CD8-positive, alpha-beta memory T cell (primary cell): ENCODE measurements around the gene PLCD1. TPM values are rescaled to one million over a fixed set of nuclear protein-coding genes. Genes with fewer than 3 reads are reported as not detected.
A peak's percentile ranks its signal among the peaks of the same experiment; 100 is the strongest.

ENCODE experiments used
- CTCF ChIA-PET: fragments of 350-600 bp; sonication (Branson Sonifier 250); formaldehyde crosslinking; loops from one replicate; lab custom pipeline; 2021; ENCODE audit warnings: antibody characterized with exemption; lab: Charles Lee
- POLR2A ChIA-PET: fragments of 350-600 bp; sonication (Branson Sonifier 250); formaldehyde crosslinking; loops from one replicate; lab custom pipeline; 2021; ENCODE audit warnings: antibody characterized with exemption; lab: Charles Lee
- DNase-seq, 5 donors: peaks; one replicate each; pipeline versions ENCODE4 v3.0.0 to v3.0.0-alpha.2; 2020 to 2022; ENCODE audit warnings: mixed read lengths in 1 of 5
- H3K27ac ChIP-seq: one replicate; pipeline ENCODE4 v1.7.0; 2013; ENCODE audit warnings: low read depth, mild to moderate bottlenecking, low read length, moderate library complexity
- H3K27me3 ChIP-seq: 2 replicates; pipeline ENCODE4 v1.7.0; 2013; ENCODE audit warnings: low read length, mild to moderate bottlenecking; ENCODE audit not compliant: insufficient read depth, poor library complexity, severe bottlenecking
- H3K36me3 ChIP-seq: 2 replicates; pipeline ENCODE4 v1.7.0; 2013; ENCODE audit warnings: mild to moderate bottlenecking, low read length, moderate library complexity; ENCODE audit not compliant: insufficient read depth
- H3K4me1 ChIP-seq: 2 replicates; pipeline ENCODE4 v1.7.0; 2013; ENCODE audit warnings: mild to moderate bottlenecking, low read length, moderate library complexity; ENCODE audit not compliant: insufficient read depth
- H3K4me3 ChIP-seq: 2 replicates; pipeline ENCODE4 v1.7.0; 2013; ENCODE audit warnings: mild to moderate bottlenecking, low read length
- H3K9me3 ChIP-seq: 2 replicates; pipeline ENCODE4 v1.7.0; 2013; ENCODE audit warnings: mild to moderate bottlenecking, low read length
- H3K27ac Mint-ChIP-seq, 8 donors: one replicate each; pipeline ENCODE4 v1.8.0; 2020 to 2021; ENCODE audit warnings: mixed read lengths in 8 of 8, mild to moderate bottlenecking in 6 of 8, inconsistent platforms in 3 of 8, moderate library complexity in 3 of 8
- H3K27me3 Mint-ChIP-seq, 2 donors: one replicate each; pipeline ENCODE4 v1.8.0; 2020 to 2021; ENCODE audit warnings: mixed read lengths in 2 of 2, mild to moderate bottlenecking in 1 of 2, moderate library complexity in 1 of 2
- H3K36me3 Mint-ChIP-seq, 3 donors: one replicate each; pipeline ENCODE4 v1.8.0; 2020 to 2021; ENCODE audit warnings: mixed read lengths in 3 of 3, inconsistent platforms in 1 of 3, mild to moderate bottlenecking in 1 of 3
- H3K4me1 Mint-ChIP-seq, 3 donors: one replicate each; pipeline ENCODE4 v1.8.0; 2020 to 2021; ENCODE audit warnings: mixed read lengths in 3 of 3, inconsistent platforms in 1 of 3, mild to moderate bottlenecking in 1 of 3
- H3K4me3 Mint-ChIP-seq, 7 donors: one replicate each; pipeline ENCODE4 v1.8.0; 2020 to 2021; ENCODE audit warnings: mixed read lengths in 7 of 7, mild to moderate bottlenecking in 6 of 7, moderate library complexity in 4 of 7, inconsistent platforms in 2 of 7
- H3K9me3 Mint-ChIP-seq, 5 donors: one replicate each; pipeline ENCODE4 v1.8.0; 2020 to 2022; ENCODE audit warnings: mixed read lengths in 5 of 5, mild to moderate bottlenecking in 3 of 5, moderate library complexity in 2 of 5, inconsistent platforms in 1 of 5
- polyA plus RNA-seq: library from polyadenylated mRNA; unstranded; fragments of 300-500 nt; fragmentation: Illumina TruSeq; gene quantifications from one replicate; pipeline ENCODE4 v1.2.3, GENCODE V29; 2021
- total RNA-seq, 2 experiments: library from RNA; stranded (reverse); gene quantifications; one replicate each; pipeline ENCODE4 v1.2.3, GENCODE V29; 2021

Gene PLCD1
- total and polyA plus RNA-seq, 3 experiments from 2014 or later: 12.8 to 36.4 (median 18.5) TPM

GRCh38 chr3:37996785-37997301, 32.6 kb downstream of the PLCD1 start:
- Histone ChIP-seq H3K27me3 (no peaks in the 10 kb centered on the region), H3K4me3 (no peak overlapping the region), H3K4me1 (peaks cover 54% of the 10 kb centered on the region), H3K36me3 (peaks cover 7% of the 10 kb centered on the region), H3K27ac (no peak overlapping the region), H3K9me3 (no peaks in the 10 kb centered on the region)
- H3K27ac Mint-ChIP-seq: peak overlapping the region; percentile 61 to 98 (median 94)
- peaks cover 54 to 70% (median 64%) of the 10 kb centered on the region in 3 donors for H3K4me1 Mint-ChIP-seq
- H3K36me3 Mint-ChIP-seq: peaks cover 8 to 48% (median 11%) of the 10 kb centered on the region in 3 donors
- POLR2A ChIA-PET: interaction anchor here (1.0 kb wide), 3 partner anchors 22 to 168 kb away, joined by 4 to 6 read pairs (median 5); partner anchors contain the start of genes DLEC1 and OXSR1
- H3K27me3 Mint-ChIP-seq: peaks cover 0 to 1% of the 10 kb centered on the region in 2 donors
- peak; percentile 66 to 86 (median 75) for DNase-seq
- H3K4me3 Mint-ChIP-seq: peak overlapping the region; percentile 30 to 79 (median 50)
- CTCF ChIA-PET: interaction anchor here (1.0 to 1.7 kb wide), 10 partner anchors 10 to 168 kb away, joined by 3 to 13 read pairs (median 6); partner anchors contain the start of genes ACAA1, DLEC1, OXSR1 and PLCD1
- H3K9me3 Mint-ChIP-seq: no peaks in the 10 kb centered on the region

GRCh38 chr3:37995652-37996641, 33.5 kb downstream of the PLCD1 start:
- no peaks in the 10 kb centered on the region for H3K9me3 Mint-ChIP-seq
- H3K36me3 ChIP-seq: peaks cover 7% of the 10 kb centered on the region
- no peaks in the 10 kb centered on the region for H3K9me3 ChIP-seq
- DNase-seq: peak in 1 of 5 donors; percentile 40
- H3K4me1 ChIP-seq: peaks cover 54% of the 10 kb centered on the region
- no peak overlapping the region for H3K4me3 ChIP-seq
- CTCF ChIA-PET: interaction anchor here (1.0 to 1.7 kb wide), 10 partner anchors 10 to 169 kb away, joined by 3 to 13 read pairs (median 6); partner anchors contain the start of genes ACAA1, DLEC1, OXSR1 and PLCD1
- H3K27ac ChIP-seq: no peak overlapping the region
- H3K36me3 Mint-ChIP-seq: peaks cover 8 to 40% (median 11%) of the 10 kb centered on the region in 3 donors
- peak overlapping the region; percentile 69 to 98 (median 95) for H3K27ac Mint-ChIP-seq
- H3K27me3 ChIP-seq: no peaks in the 10 kb centered on the region
- peaks cover 0 to 1% of the 10 kb centered on the region in 2 donors for H3K27me3 Mint-ChIP-seq
- POLR2A ChIA-PET: interaction anchor here (1.0 kb wide), 3 partner anchors 21 to 169 kb away, joined by 4 to 6 read pairs (median 5); partner anchors contain the start of genes DLEC1 and OXSR1
- H3K4me1 Mint-ChIP-seq: peaks cover 54 to 70% (median 64%) of the 10 kb centered on the region in 3 donors
- peak overlapping the region; percentile 73 to 98 (median 96) for H3K4me3 Mint-ChIP-seq

GRCh38 chr3:37994639-37994972, 34.8 kb downstream of the PLCD1 start:
- Histone ChIP-seq H3K4me1 (peaks cover 54% of the 10 kb centered on the region), H3K27me3 (no peaks in the 10 kb centered on the region), H3K4me3 (peak overlapping the region; percentile 75), H3K9me3 (no peaks in the 10 kb centered on the region), H3K36me3 (peaks cover 4% of the 10 kb centered on the region), H3K27ac (peak overlapping the region; percentile 80)
- Mint-ChIP-seq H3K36me3 (peaks cover 6 to 29% (median 10%) of the 10 kb centered on the region in 3 donors), H3K27ac (peak overlapping the region; percentile 79 to 99 (median 96)), H3K27me3 (peaks cover 0 to 1% of the 10 kb centered on the region in 2 donors), H3K4me1 (peaks cover 52 to 68% (median 62%) of the 10 kb centered on the region in 3 donors), H3K9me3 (no peaks in the 10 kb centered on the region), H3K4me3 (peak overlapping the region; percentile 91 to 99 (median 96))
- ChIA-PET POLR2A (interaction anchor here (0.9 kb wide), 1 partner anchor 171 kb away, joined by 5 read pairs; the partner anchor contains the start of gene OXSR1), CTCF (interaction anchor here (1.1 kb wide), 1 partner anchor 20 kb away, joined by 4 read pairs; no protein-coding TSS in a partner anchor)
- DNase-seq: no peak

GRCh38 chr3:37993820-37994638, 35.4 kb downstream of the PLCD1 start:
- Histone ChIP-seq H3K36me3 (no peaks in the 10 kb centered on the region), H3K4me3 (peak overlapping the region; percentile 75), H3K9me3 (no peaks in the 10 kb centered on the region), H3K27me3 (no peaks in the 10 kb centered on the region), H3K27ac (peak overlapping the region; percentile 80), H3K4me1 (peaks cover 50% of the 10 kb centered on the region)
- H3K36me3 Mint-ChIP-seq: peaks cover 4 to 26% (median 9%) of the 10 kb centered on the region in 3 donors
- H3K27ac Mint-ChIP-seq: peak overlapping the region; percentile 79 to 99 (median 96)
- CTCF ChIA-PET: interaction anchor here (1.1 kb wide), 1 partner anchor 19 kb away, joined by 4 read pairs; no protein-coding TSS in a partner anchor
- POLR2A ChIA-PET: interaction anchor here (0.9 kb wide), 1 partner anchor 171 kb away, joined by 5 read pairs; the partner anchor contains the start of gene OXSR1
- peaks cover 0 to 1% of the 10 kb centered on the region in 2 donors for H3K27me3 Mint-ChIP-seq
- H3K9me3 Mint-ChIP-seq: no peaks in the 10 kb centered on the region
- DNase-seq: peak; percentile 45 to 72 (median 59)
- H3K4me1 Mint-ChIP-seq: peaks cover 48 to 63% (median 56%) of the 10 kb centered on the region in 3 donors
- H3K4me3 Mint-ChIP-seq: peak overlapping the region; percentile 91 to 99 (median 96)

GRCh38 chr3:37993460-37993819, 36.0 kb downstream of the PLCD1 start:
- Mint-ChIP-seq H3K4me3 (peak overlapping the region; percentile 91 to 99 (median 96)), H3K27ac (peak overlapping the region; percentile 79 to 99 (median 96)), H3K9me3 (no peaks in the 10 kb centered on the region), H3K4me1 (peaks cover 44 to 58% (median 51%) of the 10 kb centered on the region in 3 donors), H3K27me3 (peaks cover 0 to 1% of the 10 kb centered on the region in 2 donors), H3K36me3 (peaks cover 4 to 26% (median 9%) of the 10 kb centered on the region in 3 donors)
- peaks cover 47% of the 10 kb centered on the region for H3K4me1 ChIP-seq
- H3K27ac ChIP-seq: peak overlapping the region; percentile 80
- no peaks in the 10 kb centered on the region for H3K27me3 ChIP-seq
- CTCF ChIA-PET: interaction anchor here (2.1 kb wide), 1 partner anchor 19 kb away, joined by 7 read pairs; no protein-coding TSS in a partner anchor
- POLR2A ChIA-PET: no interaction called here
- peak in 1 of 5 donors; percentile 5 for DNase-seq
- H3K4me3 ChIP-seq: peak overlapping the region; percentile 75
- no peaks in the 10 kb centered on the region for H3K36me3 ChIP-seq
- H3K9me3 ChIP-seq: no peaks in the 10 kb centered on the region

- CTCF ChIA-PET: interaction anchor here (2.1 kb wide), 1 partner anchor 18 kb away, joined by 7 read pairs; no protein-coding TSS in a partner anchor
- peaks cover 43% of the 10 kb centered on the region for H3K4me1 ChIP-seq
- H3K9me3 ChIP-seq: no peaks in the 10 kb centered on the region
- H3K4me3 ChIP-seq: no peak overlapping the region
- H3K27ac Mint-ChIP-seq: peak overlapping the region in 7 of 8 donors; percentile 64 to 99 (median 96)
- H3K9me3 Mint-ChIP-seq: no peaks in the 10 kb centered on the region
- peak overlapping the region; percentile 80 for H3K27ac ChIP-seq
- DNase-seq: no peak
- H3K4me1 Mint-ChIP-seq: peaks cover 41 to 58% (median 48%) of the 10 kb centered on the region in 3 donors
- H3K27me3 ChIP-seq: no peaks in the 10 kb centered on the region
- peaks cover 0 to 1% of the 10 kb centered on the region in 2 donors for H3K27me3 Mint-ChIP-seq
- peaks cover 4 to 26% (median 9%) of the 10 kb centered on the region in 3 donors for H3K36me3 Mint-ChIP-seq
- no peaks in the 10 kb centered on the region for H3K36me3 ChIP-seq
- peak overlapping the region; percentile 91 to 99 (median 96) for H3K4me3 Mint-ChIP-seq
- POLR2A ChIA-PET: no interaction called here
These were observed 36.4 kb downstream of the PLCD1 start for GRCh38 chr3:37993067-37993455.
